ENCODE data around the gene OR2Z1. TPM values are rescaled to one million over a fixed set of nuclear protein-coding genes. Genes with fewer than 3 reads are reported as not detected.

The OR2Z1 gene
- polyA plus RNA-seq, 2 of the 4 experiments (the other 2 are of a cell fraction), result not detected

- DNase-seq (ENCODE audit: low read depth in 1 of 2, low spot score in 1 of 2), result no peak
- ATAC-seq, result no peak
- Histone ChIP-seq H3K4me3 (no peak overlapping the region), H3K4me2 (no peak overlapping the region), H3K4me1 (peaks cover 4% of the 10 kb centered on the region; the same call in 1 of the 3 replicates), H3K27ac (no peak overlapping the region), H3K9me3 (no peaks in the 10 kb centered on the region)
- 88% methylated on average over 15 of the region's 15 CpGs for WGBS (ENCODE audit: missing lambda C conversion rate)
- POLR2A ChIA-PET, result no interaction called here
- no peak for FAIRE-seq
- CTCF ChIA-PET, result no interaction called here
- TF ChIP-seq HES2 (IDR thresholded peaks at IDR 0.05), result no peak
- TF ChIP-seq, protein P1, sequence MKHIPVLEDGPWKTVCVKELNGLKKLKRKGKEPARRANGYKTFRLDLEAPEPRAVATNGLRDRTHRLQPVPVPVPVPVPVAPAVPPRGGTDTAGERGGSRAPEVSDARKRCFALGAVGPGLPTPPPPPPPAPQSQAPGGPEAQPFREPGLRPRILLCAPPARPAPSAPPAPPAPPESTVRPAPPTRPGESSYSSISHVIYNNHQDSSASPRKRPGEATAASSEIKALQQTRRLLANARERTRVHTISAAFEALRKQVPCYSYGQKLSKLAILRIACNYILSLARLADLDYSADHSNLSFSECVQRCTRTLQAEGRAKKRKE (CRISPR knock-in tag; IDR thresholded peaks at IDR 0.05; ENCODE audit: low read depth), result no peak
- TF ChIP-seq FOSB (CRISPR knock-in tag; IDR thresholded peaks at IDR 0.05), result no peak
- TF ChIP-seq ZSCAN20 (CRISPR knock-in tag; IDR thresholded peaks at IDR 0.05), result no peak
- TF ChIP-seq CHD4 (IDR thresholded peaks at IDR 0.05; ENCODE audit: borderline replicate concordance), result no peak
- TF ChIP-seq MAZ (IDR thresholded peaks at IDR 0.05; ENCODE audit: borderline replicate concordance, low read depth, low read length), result no peak
- TF ChIP-seq FOSL2 (IDR thresholded peaks at IDR 0.05), result no peak
- TF ChIP-seq FOSL2 (CRISPR knock-in tag; IDR thresholded peaks at IDR 0.05), result no peak
- no peak for TF ChIP-seq RCOR1 (IDR thresholded peaks at IDR 0.05; ENCODE audit: low read depth, low read length)
- TF ChIP-seq ZNF302 (CRISPR knock-in tag; IDR thresholded peaks at IDR 0.05), result no peak
- no peak for TF ChIP-seq JUN (IDR thresholded peaks at IDR 0.05)
These were observed 32.5 kb upstream of the OR2Z1 start for GRCh38 chr19:8688930-8689329.

- 36% methylated on average over 5 of the region's 5 CpGs for WGBS (ENCODE audit: missing lambda C conversion rate)
- POLR2A ChIA-PET, result no interaction called here
These were observed 30.5 kb upstream of the OR2Z1 start for GRCh38 chr19:8690753-8691539.

More at GRCh38 chr19:8690753-8691539, 30.5 kb upstream of the OR2Z1 start:
- no peak overlapping the region for H3K27ac ChIP-seq
- FAIRE-seq, result no peak
- peaks cover 6% of the 10 kb centered on the region; the same call in 1 of the 3 replicates for H3K4me1 ChIP-seq
- no peak overlapping the region for H3K4me3 ChIP-seq
- ATAC-seq, result no peak
- H3K9me3 ChIP-seq, result no peaks in the 10 kb centered on the region
- no peak for TF ChIP-seq E2F6 (IDR thresholded peaks at IDR 0.05; ENCODE audit: borderline replicate concordance, low read depth)
- no peak for TF ChIP-seq ESRRA (IDR thresholded peaks at IDR 0.05; ENCODE audit: borderline replicate concordance, low read length)
- TF ChIP-seq, protein P2, sequence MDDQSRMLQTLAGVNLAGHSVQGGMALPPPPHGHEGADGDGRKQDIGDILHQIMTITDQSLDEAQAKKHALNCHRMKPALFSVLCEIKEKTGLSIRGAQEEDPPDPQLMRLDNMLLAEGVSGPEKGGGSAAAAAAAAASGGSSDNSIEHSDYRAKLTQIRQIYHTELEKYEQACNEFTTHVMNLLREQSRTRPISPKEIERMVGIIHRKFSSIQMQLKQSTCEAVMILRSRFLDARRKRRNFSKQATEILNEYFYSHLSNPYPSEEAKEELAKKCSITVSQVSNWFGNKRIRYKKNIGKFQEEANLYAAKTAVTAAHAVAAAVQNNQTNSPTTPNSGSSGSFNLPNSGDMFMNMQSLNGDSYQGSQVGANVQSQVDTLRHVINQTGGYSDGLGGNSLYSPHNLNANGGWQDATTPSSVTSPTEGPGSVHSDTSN (IDR thresholded peaks at IDR 0.05), result no peak
- TF ChIP-seq, protein P1 (CRISPR knock-in tag; IDR thresholded peaks at IDR 0.05; ENCODE audit: low read depth), result no peak
- no peak for TF ChIP-seq HOXB13 (CRISPR knock-in tag; IDR thresholded peaks at IDR 0.05; ENCODE audit: low read depth)
- TF ChIP-seq BHLHE40 (IDR thresholded peaks at IDR 0.05; ENCODE audit: low read depth, low read length), result no peak
- TF ChIP-seq HES2 (IDR thresholded peaks at IDR 0.05), result no peak
- no peak for TF ChIP-seq TFCP2L1 (CRISPR knock-in tag; IDR thresholded peaks at IDR 0.05)
- no peak for TF ChIP-seq HMGXB4 (CRISPR knock-in tag; IDR thresholded peaks at IDR 0.05; ENCODE audit: borderline replicate concordance)
- no peak for TF ChIP-seq FOSB (CRISPR knock-in tag; IDR thresholded peaks at IDR 0.05)
- no peak for TF ChIP-seq ZSCAN20 (CRISPR knock-in tag; IDR thresholded peaks at IDR 0.05)
- TF ChIP-seq MAZ (IDR thresholded peaks at IDR 0.05; ENCODE audit: borderline replicate concordance, low read depth, low read length), result no peak
- TF ChIP-seq MYC (IDR thresholded peaks at IDR 0.05; ENCODE audit: borderline replicate concordance, low read length), result no peak
- no peak for DNase-seq (ENCODE audit: low read depth in 1 of 2, low spot score in 1 of 2)
- no peak overlapping the region for H3K4me2 ChIP-seq
- CTCF ChIA-PET, result no interaction called here

Data from A549 (cell line).